ENCODE measurements around the gene CDADC1.

CDADC1 gene

GRCh38 chr13:49265822-49266221, 18.1 kb downstream of the CDADC1 start:
- no peak for DNase-seq (ENCODE audit: low read depth in 1 of 2, low spot score in 1 of 2)
- TF ChIP-seq SPI1 (IDR thresholded peaks at IDR 0.05; ENCODE audit: borderline replicate concordance, low read depth) (no peak), CTCF (IDR thresholded peaks at IDR 0.05; ENCODE audit: insufficient read depth, low read length) (no peak), GABPA (IDR thresholded peaks at IDR 0.05; ENCODE audit: low read depth) (no peak), POLR2AphosphoS5 (IDR thresholded peaks at IDR 0.05; ENCODE audit: low read depth) (no peak), REST (IDR thresholded peaks at IDR 0.05; ENCODE audit: insufficient replicate concordance, low read depth) (no peak)
- H3K4me3 ChIP-seq (replicated peaks; ENCODE audit: insufficient read depth, low read length), result no peak overlapping the region
- no peaks in the 10 kb centered on the region for H3K27me3 ChIP-seq (ENCODE audit: insufficient read depth, poor library complexity, severe bottlenecking)
- H3K27ac ChIP-seq (replicated peaks), result no peak overlapping the region

GRCh38 chr13:49271264-49271663, 23.5 kb downstream of the CDADC1 start:
- H3K4me3 ChIP-seq (replicated peaks; ENCODE audit: insufficient read depth, low read length), result no peak overlapping the region
- no peak overlapping the region for H3K27ac ChIP-seq (replicated peaks)
- no peaks in the 10 kb centered on the region for H3K27me3 ChIP-seq (ENCODE audit: insufficient read depth, poor library complexity, severe bottlenecking)
- DNase-seq (ENCODE audit: low read depth in 1 of 2, low spot score in 1 of 2), result no peak
- no peak for TF ChIP-seq REST (IDR thresholded peaks at IDR 0.05; ENCODE audit: insufficient replicate concordance, low read depth)
- TF ChIP-seq CTCF (IDR thresholded peaks at IDR 0.05; ENCODE audit: insufficient read depth, low read length), result no peak
- no peak for TF ChIP-seq GABPA (IDR thresholded peaks at IDR 0.05; ENCODE audit: low read depth)
- TF ChIP-seq POLR2AphosphoS5 (IDR thresholded peaks at IDR 0.05; ENCODE audit: low read depth), result no peak
- no peak for TF ChIP-seq SPI1 (IDR thresholded peaks at IDR 0.05; ENCODE audit: borderline replicate concordance, low read depth)

- DNase-seq (ENCODE audit: low read depth in 1 of 2, low spot score in 1 of 2), result no peak
- TF ChIP-seq REST (IDR thresholded peaks at IDR 0.05; ENCODE audit: insufficient replicate concordance, low read depth) (no peak), SPI1 (IDR thresholded peaks at IDR 0.05; ENCODE audit: borderline replicate concordance, low read depth) (no peak), GABPA (IDR thresholded peaks at IDR 0.05; ENCODE audit: low read depth) (no peak), POLR2AphosphoS5 (IDR thresholded peaks at IDR 0.05; ENCODE audit: low read depth) (no peak), CTCF (IDR thresholded peaks at IDR 0.05; ENCODE audit: insufficient read depth, low read length) (no peak)
- Histone ChIP-seq H3K4me3 (replicated peaks; ENCODE audit: insufficient read depth, low read length) (no peak overlapping the region), H3K27me3 (ENCODE audit: insufficient read depth, poor library complexity, severe bottlenecking) (no peaks in the 10 kb centered on the region), H3K27ac (replicated peaks) (no peak overlapping the region)
Measured at GRCh38 chr13:49272296-49272695, 24.6 kb downstream of the CDADC1 start.
